Measurements from ENCODE around the gene IL1RAPL1.

GRCh38 chrX:29724316-29724715 is 1137.1 kb downstream of the IL1RAPL1 start:
- no peak for TF ChIP-seq CTCF (IDR thresholded peaks at IDR 0.05; ENCODE audit: borderline replicate concordance, extremely low read depth, low read length, poor library complexity, severe bottlenecking)
- TF ChIP-seq EZH2 (IDR thresholded peaks at IDR 0.05; ENCODE audit: borderline replicate concordance, low read depth, low read length, severe bottlenecking) = no peak

Data from DND-41 (cell line).